GM11168 (cell line): ENCODE data around the gene NCBP2.

Source experiments
- in situ Hi-C: fragments of 300-500 bp; cut with MboI; formaldehyde crosslinking; loops from one replicate; pipeline ENCODE4 v1.12.0; 2022; ENCODE audit warnings: low sequenced_read_pairs; ENCODE audit not compliant: unreplicated experiment

The NCBP2 gene

GRCh38 chr3:196942226-196942914, at the start of gene NCBP2:
TSS of gene NCBP2 (minus strand) at chr3:196942528. CDS start at chr3:196942503, 25 bp downstream.
- in situ Hi-C loops: no loop called here

- in situ Hi-C loops: loop anchor here (25.0 kb wide), 1 partner anchor 520 kb away; no protein-coding TSS in a partner anchor
Measured at GRCh38 chr3:196991581-196992460, 49.5 kb upstream of the NCBP2 start.

- in situ Hi-C loops: loop anchor here (25.0 kb wide), 1 partner anchor 522 kb away; no protein-coding TSS in a partner anchor
Measured at GRCh38 chr3:196990601-196991007, 48.3 kb upstream of the NCBP2 start.

- in situ Hi-C loops: loop anchor here (25.0 kb wide), 1 partner anchor 523 kb away; no protein-coding TSS in a partner anchor
Measured at GRCh38 chr3:196989721-196990262, 47.5 kb upstream of the NCBP2 start.

GRCh38 chr3:196988241-196989029, 46.1 kb upstream of the NCBP2 start:
- in situ Hi-C loops: loop anchor here (25.0 kb wide), 1 partner anchor 524 kb away; no protein-coding TSS in a partner anchor

- in situ Hi-C loops: loop anchor here (25.0 kb wide), 1 partner anchor 525 kb away; no protein-coding TSS in a partner anchor
Measured at GRCh38 chr3:196987022-196987421, 44.7 kb upstream of the NCBP2 start.

GRCh38 chr3:196985954-196986885, 43.9 kb upstream of the NCBP2 start:
- in situ Hi-C loops: loop anchor here (25.0 kb wide), 1 partner anchor 526 kb away; no protein-coding TSS in a partner anchor

- in situ Hi-C loops: loop anchor here (25.0 kb wide), 1 partner anchor 527 kb away; no protein-coding TSS in a partner anchor
Measured at GRCh38 chr3:196985298-196985697, 43.0 kb upstream of the NCBP2 start.

- in situ Hi-C loops: loop anchor here (25.0 kb wide), 1 partner anchor 529 kb away; no protein-coding TSS in a partner anchor
Measured at GRCh38 chr3:196983186-196983585, 40.9 kb upstream of the NCBP2 start.

GRCh38 chr3:196981657-196982056, 39.3 kb upstream of the NCBP2 start:
- in situ Hi-C loops: loop anchor here (25.0 kb wide), 1 partner anchor 531 kb away; no protein-coding TSS in a partner anchor

- in situ Hi-C loops: loop anchor here (25.0 kb wide), 1 partner anchor 533 kb away; no protein-coding TSS in a partner anchor
Measured at GRCh38 chr3:196979545-196979944, 37.2 kb upstream of the NCBP2 start.

GRCh38 chr3:196976941-196977340, 34.6 kb upstream of the NCBP2 start:
- in situ Hi-C loops: loop anchor here (25.0 kb wide), 1 partner anchor 535 kb away; no protein-coding TSS in a partner anchor

GRCh38 chr3:196975349-196975748, 33.0 kb upstream of the NCBP2 start:
- in situ Hi-C loops: loop anchor here (25.0 kb wide), 1 partner anchor 537 kb away; no protein-coding TSS in a partner anchor

- in situ Hi-C loops: loop anchor here (5.0 to 25.0 kb wide), 2 partner anchors 132 to 538 kb away; no protein-coding TSS in a partner anchor
Measured at GRCh38 chr3:196974661-196975060, 32.3 kb upstream of the NCBP2 start.

GRCh38 chr3:196971094-196971698, 28.9 kb upstream of the NCBP2 start:
- in situ Hi-C loops: loop anchor here (5.0 kb wide), 1 partner anchor 129 kb away; no protein-coding TSS in a partner anchor

GRCh38 chr3:196970547-196971093, 28.3 kb upstream of the NCBP2 start:
- in situ Hi-C loops: loop anchor here (5.0 kb wide), 1 partner anchor 128 kb away; no protein-coding TSS in a partner anchor
